GM18517 (cell line): Measurements from ENCODE around the gene DNMT3A.
A peak's percentile ranks its signal among the peaks of the same experiment; 100 is the strongest.

Experiments
- ATAC-seq: cut with Tn5 transposase; IDR thresholded peaks from one replicate; pipeline ENCODE4 v1.9.1; 2021; ENCODE audit warnings: mild to moderate bottlenecking, moderate library complexity; ENCODE audit not compliant: unreplicated experiment

The DNMT3A gene

GRCh38 chr2:25373269-25373981, 31.7 kb upstream of the DNMT3A start:
- ATAC-seq = no peak

- ATAC-seq = no peak
Measured at GRCh38 chr2:25372405-25373268, 30.9 kb upstream of the DNMT3A start.

- no peak for ATAC-seq
Measured at GRCh38 chr2:25371253-25372241, 29.8 kb upstream of the DNMT3A start.

- no peak for ATAC-seq
Measured at GRCh38 chr2:25369876-25370275, 28.2 kb upstream of the DNMT3A start.

GRCh38 chr2:25369439-25369838, 27.7 kb upstream of the DNMT3A start:
- no peak for ATAC-seq

- ATAC-seq = no peak
Measured at GRCh38 chr2:25368660-25369059, 26.9 kb upstream of the DNMT3A start.

DNA sequence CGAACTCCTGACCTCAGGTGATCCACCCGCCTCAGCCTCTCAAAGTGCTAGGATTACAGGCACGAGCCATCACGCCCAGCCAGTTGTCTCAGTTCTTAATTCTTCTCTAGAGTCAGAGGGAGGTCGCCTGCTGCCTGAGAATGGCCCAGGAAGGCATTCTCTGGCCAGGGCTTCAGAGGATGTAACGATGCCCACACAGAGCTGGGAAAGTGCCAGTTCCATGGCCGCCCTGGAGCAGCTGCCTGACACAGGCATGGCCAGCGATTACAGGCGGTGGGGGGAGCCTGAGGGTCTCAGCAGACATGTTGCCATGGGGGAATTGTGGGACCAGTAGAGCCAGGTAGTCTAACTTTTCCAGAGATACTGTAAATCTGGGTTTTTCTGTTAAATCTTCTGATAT, 25.6 kb upstream of the DNMT3A start:
- no peak for ATAC-seq

DNA sequence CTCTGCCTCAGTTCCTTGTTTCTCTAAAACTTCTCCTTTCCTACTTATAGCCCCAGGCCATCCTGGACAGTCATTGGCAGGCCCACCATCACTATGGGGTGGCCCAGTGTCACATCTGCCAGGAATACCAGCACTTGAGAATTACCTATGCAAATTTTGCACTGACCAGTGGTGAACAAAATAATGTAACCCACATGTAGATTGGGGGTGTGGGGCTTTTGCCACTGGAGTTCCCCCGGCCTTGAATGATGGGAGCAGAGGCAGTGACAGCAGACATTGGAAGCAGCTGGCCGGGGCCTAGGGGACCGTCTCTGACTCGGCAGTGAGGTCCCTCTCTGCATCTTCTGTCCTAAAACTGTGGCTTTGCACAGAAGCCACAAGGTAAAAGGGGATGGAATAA, 24.9 kb upstream of the DNMT3A start:
- ATAC-seq = no peak

DNA sequence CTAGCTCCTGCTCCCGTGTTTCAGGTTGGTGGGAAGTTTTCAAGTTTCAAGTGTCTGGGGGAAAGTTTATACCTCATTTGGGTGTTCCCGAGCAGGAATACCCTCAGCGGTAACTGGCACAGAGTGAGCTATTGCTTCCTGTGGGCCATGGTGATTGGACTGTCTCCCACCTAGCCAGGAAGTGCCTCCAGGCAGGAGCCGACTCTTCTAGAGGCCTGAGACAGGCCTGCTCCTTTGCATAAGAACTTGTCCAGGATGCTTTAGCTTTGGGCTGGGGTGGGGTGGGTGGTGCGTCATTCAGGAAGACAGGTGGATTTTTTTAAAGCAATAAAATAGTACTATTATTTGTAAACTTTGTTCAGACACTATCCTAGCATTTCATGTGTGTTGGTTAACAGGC, 23.5 kb upstream of the DNMT3A start:
- no peak for ATAC-seq

- ATAC-seq = no peak
Measured at GRCh38 chr2:25363733-25364132, 22.0 kb upstream of the DNMT3A start.

- peak; percentile 72 for ATAC-seq
Measured at GRCh38 chr2:25362434-25363145, 20.9 kb upstream of the DNMT3A start.

GRCh38 chr2:25362049-25362433, 20.3 kb upstream of the DNMT3A start:
- peak; percentile 86 for ATAC-seq

DNA sequence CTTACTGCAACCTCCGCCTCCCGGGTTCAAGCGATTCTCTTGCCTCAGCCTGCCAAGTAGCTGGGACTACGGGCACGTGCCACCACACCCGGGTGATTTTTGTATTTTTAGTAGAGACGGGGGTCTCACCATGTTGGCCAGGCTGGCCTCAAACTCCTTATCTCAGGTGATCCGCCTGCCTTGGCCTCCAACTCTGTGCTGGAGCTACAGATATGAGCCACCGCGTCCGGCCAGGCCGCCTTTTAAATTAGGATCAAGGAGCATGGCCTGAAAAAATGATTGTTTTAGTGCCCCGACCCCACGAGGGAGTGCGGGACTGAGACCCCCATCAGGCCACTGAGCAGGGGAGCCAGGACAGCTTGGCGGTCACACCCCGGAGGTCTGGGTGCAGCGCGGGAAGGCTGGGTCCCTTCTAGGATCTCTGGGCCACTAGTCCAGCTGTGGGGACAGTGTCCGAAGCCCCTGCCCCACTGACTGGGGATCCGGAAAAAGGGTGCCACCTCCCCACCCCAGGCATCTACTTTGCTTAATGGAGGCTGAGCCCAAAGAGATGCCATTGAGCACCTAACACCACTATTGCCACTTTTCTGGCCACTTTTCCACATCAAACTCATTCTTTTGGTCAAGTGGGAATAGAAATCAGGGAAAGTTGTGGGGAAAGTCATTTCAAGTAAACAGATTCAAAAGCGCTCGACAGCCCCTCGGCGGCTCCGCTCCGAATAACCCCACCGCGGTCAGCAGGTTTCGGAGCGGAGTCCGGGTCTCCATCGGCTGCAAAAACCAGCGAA, 19.7 kb upstream of the DNMT3A start:
- ATAC-seq = no peak

DNA sequence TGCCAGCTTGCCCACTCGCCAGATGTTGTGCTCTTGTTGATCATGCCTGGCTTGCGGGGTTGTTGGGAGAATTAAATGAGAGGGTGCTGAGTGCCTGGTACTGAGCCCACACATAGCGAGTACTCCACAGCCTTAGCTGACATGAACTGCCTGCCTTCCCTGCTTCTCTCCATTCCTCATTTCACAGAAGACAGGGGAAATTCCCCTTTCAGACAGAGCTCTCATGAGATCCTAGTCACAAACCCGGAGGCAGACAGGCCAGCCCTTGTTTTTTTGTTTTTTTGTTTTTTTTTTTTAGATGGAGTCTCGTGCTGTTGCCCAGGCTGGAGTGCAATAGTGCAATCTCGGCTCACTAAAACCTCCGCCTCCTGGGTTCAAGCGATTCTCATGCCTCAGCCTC, 17.1 kb upstream of the DNMT3A start:
- ATAC-seq = no peak

GRCh38 chr2:25358249-25358815, 16.6 kb upstream of the DNMT3A start:
- no peak for ATAC-seq

GRCh38 chr2:25356088-25356487, 14.4 kb upstream of the DNMT3A start:
- ATAC-seq = no peak

DNA sequence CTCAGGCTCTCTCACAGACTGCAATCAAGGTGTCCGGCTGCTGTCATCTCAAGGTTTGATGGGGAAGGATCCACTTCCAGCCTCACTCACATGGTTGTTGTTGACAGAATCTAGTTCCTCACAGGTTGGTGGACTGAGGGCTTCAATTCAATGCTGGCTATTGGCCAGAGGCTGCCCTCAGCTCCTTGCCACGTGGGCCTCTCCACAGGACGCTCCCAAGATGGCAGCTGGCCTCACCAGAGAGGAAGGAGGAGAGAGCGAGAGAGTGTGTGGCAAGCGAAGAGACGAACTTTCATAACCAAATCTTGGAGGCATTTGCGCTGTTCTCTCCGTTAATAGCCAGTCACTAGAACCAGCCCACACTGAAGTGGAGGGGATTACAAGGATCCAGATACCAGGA, 13.5 kb upstream of the DNMT3A start:
- ATAC-seq = no peak

DNA sequence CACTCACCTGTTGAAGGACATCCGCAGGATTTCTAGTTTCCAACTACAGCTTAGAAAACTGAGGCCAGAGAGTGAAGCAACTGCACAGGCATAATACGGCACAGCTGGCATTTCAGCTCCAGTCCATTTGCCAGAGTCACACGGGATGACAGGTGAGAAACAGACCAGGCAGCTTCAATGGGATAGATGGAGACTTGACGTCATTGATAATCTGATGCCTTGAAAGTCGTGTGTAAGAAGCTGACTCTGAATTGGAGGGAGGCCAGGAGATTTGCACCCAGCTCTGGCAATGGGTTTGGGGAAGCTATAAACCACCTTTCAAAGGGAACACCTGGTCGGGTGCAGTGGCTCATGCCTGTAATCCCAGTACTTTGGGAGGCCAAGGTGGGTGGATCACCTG, 12.4 kb upstream of the DNMT3A start:
- no peak for ATAC-seq

- ATAC-seq = no peak
Measured at GRCh38 chr2:25349397-25349796, 7.7 kb upstream of the DNMT3A start.
